ENCODE measurements around the gene ZNF343.
"Not testable (repeated sequence)": the region's sequence is repeated elsewhere in the genome, so short reads cannot be mapped to it uniquely, and the experiment has no call there.

Gene ZNF343

DNA sequence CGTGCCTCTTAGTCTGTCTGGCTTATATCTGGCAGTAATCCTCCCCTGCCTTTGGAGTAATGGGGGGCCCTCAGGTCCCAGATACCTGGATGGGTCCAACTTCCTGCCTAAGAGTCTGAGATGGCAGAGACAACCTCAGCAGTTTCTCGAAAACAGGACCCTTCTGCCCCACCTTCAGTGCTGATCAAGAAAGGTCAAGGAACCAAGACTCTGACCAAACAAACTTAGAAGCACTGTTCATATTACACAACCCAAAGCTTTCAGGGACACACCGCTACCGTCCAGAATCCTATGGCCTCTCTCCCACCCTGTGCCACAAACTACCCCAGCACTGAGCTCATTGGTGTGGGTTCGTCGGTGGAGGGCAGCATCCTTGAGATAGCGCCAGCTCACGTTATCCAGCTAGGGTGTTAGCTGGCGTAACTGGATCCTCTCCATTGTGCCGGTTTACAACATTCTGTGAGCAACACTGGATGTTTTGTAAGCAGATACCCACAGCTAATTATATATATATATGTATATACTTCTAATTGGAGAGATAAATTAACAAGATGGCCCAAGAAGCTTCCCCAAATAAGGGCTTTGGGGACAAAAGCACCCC lies 20.1 kb upstream of the ZNF343 start:
- Histone ChIP-seq H3K4me2 (no peak overlapping the region), H3K27me3 (ENCODE audit: insufficient read depth, low read depth) (no peaks in the 10 kb centered on the region), H3K4me1 (ENCODE audit: low read depth, poor library complexity, severe bottlenecking) (no peaks in the 10 kb centered on the region), H3K36me3 (ENCODE audit: insufficient read depth) (no peaks in the 10 kb centered on the region), H4K20me1 (ENCODE audit: insufficient read depth) (no peaks in the 10 kb centered on the region), H2AFZ (ENCODE audit: low read depth) (no peak overlapping the region), H3K9ac (no peak overlapping the region), H3K4me3 (IDR thresholded peaks at IDR 0.05; ENCODE audit: insufficient read depth, low read depth, low read length) (no peak overlapping the region), H3K79me2 (ENCODE audit: insufficient read depth, low read depth) (no peaks in the 10 kb centered on the region), H3K27ac (no peak overlapping the region)
- TF ChIP-seq, protein P1, sequence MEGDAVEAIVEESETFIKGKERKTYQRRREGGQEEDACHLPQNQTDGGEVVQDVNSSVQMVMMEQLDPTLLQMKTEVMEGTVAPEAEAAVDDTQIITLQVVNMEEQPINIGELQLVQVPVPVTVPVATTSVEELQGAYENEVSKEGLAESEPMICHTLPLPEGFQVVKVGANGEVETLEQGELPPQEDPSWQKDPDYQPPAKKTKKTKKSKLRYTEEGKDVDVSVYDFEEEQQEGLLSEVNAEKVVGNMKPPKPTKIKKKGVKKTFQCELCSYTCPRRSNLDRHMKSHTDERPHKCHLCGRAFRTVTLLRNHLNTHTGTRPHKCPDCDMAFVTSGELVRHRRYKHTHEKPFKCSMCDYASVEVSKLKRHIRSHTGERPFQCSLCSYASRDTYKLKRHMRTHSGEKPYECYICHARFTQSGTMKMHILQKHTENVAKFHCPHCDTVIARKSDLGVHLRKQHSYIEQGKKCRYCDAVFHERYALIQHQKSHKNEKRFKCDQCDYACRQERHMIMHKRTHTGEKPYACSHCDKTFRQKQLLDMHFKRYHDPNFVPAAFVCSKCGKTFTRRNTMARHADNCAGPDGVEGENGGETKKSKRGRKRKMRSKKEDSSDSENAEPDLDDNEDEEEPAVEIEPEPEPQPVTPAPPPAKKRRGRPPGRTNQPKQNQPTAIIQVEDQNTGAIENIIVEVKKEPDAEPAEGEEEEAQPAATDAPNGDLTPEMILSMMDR (conservative IDR thresholded peaks at IDR 0.05; ENCODE audit: low read depth, low read length), result no peak

DNA sequence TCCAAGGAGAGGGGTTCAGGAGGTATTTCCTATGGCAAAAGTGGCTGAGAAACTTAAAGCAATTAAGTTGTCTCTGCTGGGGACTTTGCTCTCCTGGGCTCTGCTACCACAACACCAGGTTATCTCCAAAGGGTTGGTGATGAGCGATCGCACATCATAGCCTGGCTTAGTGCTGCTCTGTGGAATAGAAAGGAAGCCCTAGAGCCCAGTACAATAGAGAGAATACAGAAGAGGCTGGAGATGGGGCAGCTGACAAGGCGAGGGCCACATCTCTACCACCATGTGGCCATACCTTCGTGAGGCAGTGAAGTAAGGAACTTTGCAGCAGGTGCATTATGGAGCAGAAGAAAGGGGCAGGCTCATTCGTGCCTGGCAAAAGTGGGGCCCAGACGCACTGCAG lies 19.0 kb upstream of the ZNF343 start:
- Histone ChIP-seq H4K20me1 (ENCODE audit: insufficient read depth) (no peaks in the 10 kb centered on the region), H3K4me2 (no peak overlapping the region), H3K9ac (no peak overlapping the region), H3K27ac (no peak overlapping the region), H3K27me3 (ENCODE audit: insufficient read depth, low read depth) (no peaks in the 10 kb centered on the region), H3K36me3 (ENCODE audit: insufficient read depth) (no peaks in the 10 kb centered on the region), H3K4me1 (ENCODE audit: low read depth, poor library complexity, severe bottlenecking) (no peaks in the 10 kb centered on the region), H2AFZ (ENCODE audit: low read depth) (no peak overlapping the region), H3K4me3 (IDR thresholded peaks at IDR 0.05; ENCODE audit: insufficient read depth, low read depth, low read length) (no peak overlapping the region), H3K79me2 (ENCODE audit: insufficient read depth, low read depth) (no peaks in the 10 kb centered on the region)
- TF ChIP-seq, protein P1 (conservative IDR thresholded peaks at IDR 0.05; ENCODE audit: low read depth, low read length), result no peak

DNA sequence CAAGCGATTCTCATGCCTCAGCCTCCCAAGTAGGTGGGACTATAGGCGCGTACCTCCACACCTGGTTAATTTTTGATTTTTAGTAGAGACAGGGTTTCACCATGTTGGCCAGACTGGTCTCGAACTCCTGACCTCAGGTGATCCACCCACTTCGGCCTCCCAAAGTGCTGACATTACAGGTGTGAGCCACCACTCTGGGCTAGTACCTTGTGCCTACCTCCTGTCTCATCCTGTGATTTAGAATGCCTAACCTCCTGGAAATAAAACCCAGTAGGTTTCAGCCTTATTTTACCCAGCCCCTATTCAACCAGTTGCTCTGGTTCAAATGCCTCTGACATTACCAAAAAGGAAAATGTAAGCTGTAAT lies 17.5 kb upstream of the ZNF343 start:
- H4K20me1 ChIP-seq (ENCODE audit: insufficient read depth); H3K4me1 ChIP-seq (ENCODE audit: low read depth, poor library complexity, severe bottlenecking); H2AFZ ChIP-seq (ENCODE audit: low read depth); H3K27me3 ChIP-seq (ENCODE audit: insufficient read depth, low read depth); H3K4me2 ChIP-seq; H3K4me3 ChIP-seq (IDR thresholded peaks at IDR 0.05; ENCODE audit: insufficient read depth, low read depth, low read length); H3K27ac ChIP-seq; H3K9ac ChIP-seq; H3K36me3 ChIP-seq (ENCODE audit: insufficient read depth); H3K79me2 ChIP-seq (ENCODE audit: insufficient read depth, low read depth): not testable (repeated sequence)

DNA sequence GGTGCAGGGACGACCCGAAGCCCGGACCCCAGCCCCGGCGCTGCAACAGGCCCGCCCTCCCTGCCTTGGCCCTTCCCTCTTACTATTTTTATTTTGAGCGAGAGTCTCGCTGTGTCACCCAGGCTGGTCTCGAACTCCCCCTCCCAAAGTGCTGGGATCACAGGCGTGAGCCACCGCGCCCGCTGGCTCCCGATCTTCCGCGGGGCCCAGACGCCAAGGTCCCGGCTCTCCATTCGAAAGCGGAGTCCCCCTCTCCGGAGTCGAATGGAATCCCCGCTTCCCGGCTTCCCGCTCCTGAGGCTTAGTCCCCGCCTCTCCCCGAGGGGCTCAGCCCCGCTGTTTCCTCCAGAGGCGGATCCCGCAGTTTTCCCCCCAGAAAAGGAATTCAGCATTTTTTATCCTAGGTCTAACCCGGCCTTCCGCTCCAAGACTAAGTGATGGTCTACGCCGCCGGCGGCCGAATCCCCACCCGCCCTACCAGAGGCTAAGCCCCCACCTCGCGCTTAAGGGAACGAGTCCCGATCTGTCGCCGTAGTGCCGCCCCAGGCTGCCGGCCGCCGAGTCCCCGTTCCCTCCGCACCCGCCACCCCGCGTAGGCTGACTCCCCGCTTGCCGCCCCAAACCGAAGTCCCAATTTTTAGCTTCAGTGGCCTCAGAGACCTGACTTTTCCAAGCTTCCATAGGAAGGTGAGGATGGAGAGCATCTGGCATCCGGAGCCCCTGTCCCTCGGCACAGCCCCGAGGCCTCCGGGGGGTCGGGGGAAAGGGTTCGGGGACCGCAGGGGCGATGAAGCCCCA lies 16.2 kb upstream of the ZNF343 start:
- no peaks in the 10 kb centered on the region for H3K4me1 ChIP-seq (ENCODE audit: low read depth, poor library complexity, severe bottlenecking)
- H3K36me3 ChIP-seq (ENCODE audit: insufficient read depth), result no peaks in the 10 kb centered on the region
- no peaks in the 10 kb centered on the region for H3K27me3 ChIP-seq (ENCODE audit: insufficient read depth, low read depth)
- peak overlapping the region; percentile 95 for H2AFZ ChIP-seq (ENCODE audit: low read depth)
- no peak overlapping the region for H3K4me3 ChIP-seq (IDR thresholded peaks at IDR 0.05; ENCODE audit: insufficient read depth, low read depth, low read length)
- TF ChIP-seq, protein P1 (conservative IDR thresholded peaks at IDR 0.05; ENCODE audit: low read depth, low read length), result peak; percentile 16; the same call in 1 of the 2 replicates
- H4K20me1 ChIP-seq (ENCODE audit: insufficient read depth), result no peaks in the 10 kb centered on the region
- H3K4me2 ChIP-seq, result peak overlapping the region; percentile 63
- H3K79me2 ChIP-seq (ENCODE audit: insufficient read depth, low read depth), result no peaks in the 10 kb centered on the region
- H3K27ac ChIP-seq, result peak overlapping the region; percentile 32; the same call in 1 of the 2 replicates
- peak overlapping the region; percentile 79 for H3K9ac ChIP-seq

Measured in KMS-11 (cell line).